Myocyte (in vitro differentiated cells): ENCODE measurements around the gene CRELD2. TPM values are rescaled to one million over a fixed set of nuclear protein-coding genes. Genes with fewer than 3 reads are reported as not detected.

Experiments used
- DNase-seq: peaks from one replicate; pipeline ENCODE4 v3.0.0-alpha.2; 2012; ENCODE audit warnings: low read depth
- total RNA-seq: library from RNA; depleted of rRNA; stranded (reverse); fragments of >200 nt; gene quantifications from 2 replicates; pipeline ENCODE4 v1.2.3, GENCODE V29; 2014

Gene CRELD2
- total RNA-seq, 1 donor from 2014 or later, result 120 TPM

DNA sequence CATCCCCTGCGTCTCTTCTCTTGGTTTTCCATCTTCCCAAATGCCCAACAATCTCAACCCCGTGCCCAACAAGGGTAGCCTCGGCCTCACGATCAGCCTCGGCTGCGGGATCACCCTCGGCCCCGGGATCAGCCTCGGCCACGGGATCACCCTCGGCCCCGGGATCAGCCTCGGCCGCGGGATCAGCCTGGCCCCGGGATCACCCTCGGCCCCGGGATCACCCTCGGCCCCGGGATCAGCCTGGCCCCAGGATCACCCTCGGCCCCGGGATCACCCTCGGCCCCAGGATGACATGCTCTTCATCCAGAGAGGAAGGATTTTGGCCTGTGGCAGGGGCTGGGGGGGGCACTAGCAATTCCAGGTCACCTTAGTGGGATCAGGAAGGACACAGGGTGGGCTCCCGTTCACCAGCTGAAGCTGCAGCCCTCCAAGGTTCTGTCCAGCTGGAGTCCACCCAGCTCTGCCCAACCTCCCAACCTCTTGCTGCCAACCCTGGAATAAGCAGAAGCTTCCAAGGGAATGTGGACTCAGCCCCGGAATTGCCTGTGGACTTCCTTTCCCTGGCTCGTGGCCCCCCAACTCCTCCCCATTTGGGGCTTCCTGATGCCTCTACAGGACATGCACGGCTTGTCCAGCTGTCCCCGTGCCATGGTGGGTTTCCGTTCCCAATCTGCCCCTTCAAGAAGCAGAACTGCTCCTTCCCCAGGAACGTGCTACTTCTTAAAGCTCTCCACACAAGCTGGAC lies 6.4 kb upstream of the CRELD2 start:
- no peak for DNase-seq

DNA sequence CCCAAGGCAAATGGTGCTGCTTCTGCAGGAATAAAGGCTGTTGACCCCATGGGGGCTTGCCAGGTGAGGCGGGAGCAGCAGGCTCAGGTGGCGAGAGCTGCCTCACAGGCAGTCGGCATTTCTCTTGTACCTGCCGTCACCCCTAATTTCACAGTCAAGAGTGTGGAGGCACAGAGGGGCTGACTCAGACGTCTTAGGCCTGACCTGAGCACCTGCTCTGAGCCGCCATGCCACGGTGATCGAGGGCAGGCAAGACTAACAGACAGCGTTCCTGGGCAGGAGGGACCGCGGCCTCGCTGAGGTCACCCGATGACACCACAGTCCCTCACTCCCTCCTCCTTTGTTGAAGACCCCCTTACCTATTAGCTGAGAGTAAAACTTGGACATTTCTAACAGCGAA lies 5.4 kb upstream of the CRELD2 start:
- no peak for DNase-seq

DNA sequence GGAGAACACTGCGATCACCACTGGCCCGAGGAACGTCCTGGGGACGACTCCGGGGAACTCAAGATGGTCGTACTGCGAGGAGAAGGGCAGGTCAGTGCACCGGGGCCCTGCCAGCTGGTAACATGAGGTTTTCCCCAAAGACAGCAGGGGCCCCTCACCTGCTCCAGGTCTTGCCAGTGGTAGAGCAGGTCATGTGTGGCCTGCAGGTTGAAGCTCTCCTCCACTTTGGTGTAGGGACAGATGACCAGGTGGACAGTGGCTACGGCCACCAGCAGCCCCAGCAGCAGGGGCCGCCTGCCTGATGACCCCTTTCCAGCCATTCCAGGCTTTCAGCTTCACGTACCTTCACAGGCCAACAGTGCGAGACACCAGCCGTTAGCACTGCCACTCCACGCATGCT lies 5.0 kb upstream of the CRELD2 start:
- no peak for DNase-seq

DNA sequence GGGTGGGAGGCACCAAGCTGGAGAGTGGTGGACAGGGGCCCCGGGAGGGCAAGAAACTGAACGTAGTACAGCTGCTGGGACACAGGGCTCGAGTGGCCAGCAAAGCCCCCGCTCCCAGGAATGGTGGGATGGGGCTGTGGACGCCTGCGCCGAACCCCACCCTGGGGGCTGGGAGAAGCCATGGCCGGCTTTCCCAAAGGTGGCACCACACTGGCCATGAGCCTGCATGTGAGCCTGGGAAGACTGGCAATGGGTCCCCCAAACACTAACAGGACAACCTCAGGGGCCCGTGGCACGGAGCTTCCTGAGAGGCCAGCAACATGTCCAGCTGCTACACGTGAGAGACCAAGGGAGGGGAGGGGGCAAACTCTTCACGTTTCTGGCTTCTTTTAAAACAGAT lies 4.2 kb upstream of the CRELD2 start:
- DNase-seq, result no peak

GRCh38 chr22:49915610-49916009 lies 2.8 kb upstream of the CRELD2 start:
- DNase-seq, result no peak

DNA sequence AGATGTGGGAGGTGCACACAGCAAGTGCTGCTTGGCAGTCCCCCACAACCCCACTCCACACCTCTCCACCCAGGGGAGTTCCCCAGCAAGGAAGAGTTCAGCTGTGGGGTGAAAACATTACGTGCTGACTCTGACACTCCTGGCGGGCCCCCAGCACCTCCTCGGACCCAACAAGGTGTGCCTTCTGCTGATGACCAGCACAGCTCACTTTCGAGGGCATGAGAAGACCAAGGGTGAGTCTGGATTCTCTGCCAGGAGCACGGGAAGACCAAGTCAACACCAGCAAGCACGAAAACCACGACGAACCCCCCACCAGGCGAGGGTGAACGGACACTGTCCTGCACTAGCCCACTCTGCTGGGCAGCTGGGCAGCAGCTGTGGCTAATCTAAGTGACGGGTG lies 1.6 kb upstream of the CRELD2 start:
- DNase-seq, result no peak

DNA sequence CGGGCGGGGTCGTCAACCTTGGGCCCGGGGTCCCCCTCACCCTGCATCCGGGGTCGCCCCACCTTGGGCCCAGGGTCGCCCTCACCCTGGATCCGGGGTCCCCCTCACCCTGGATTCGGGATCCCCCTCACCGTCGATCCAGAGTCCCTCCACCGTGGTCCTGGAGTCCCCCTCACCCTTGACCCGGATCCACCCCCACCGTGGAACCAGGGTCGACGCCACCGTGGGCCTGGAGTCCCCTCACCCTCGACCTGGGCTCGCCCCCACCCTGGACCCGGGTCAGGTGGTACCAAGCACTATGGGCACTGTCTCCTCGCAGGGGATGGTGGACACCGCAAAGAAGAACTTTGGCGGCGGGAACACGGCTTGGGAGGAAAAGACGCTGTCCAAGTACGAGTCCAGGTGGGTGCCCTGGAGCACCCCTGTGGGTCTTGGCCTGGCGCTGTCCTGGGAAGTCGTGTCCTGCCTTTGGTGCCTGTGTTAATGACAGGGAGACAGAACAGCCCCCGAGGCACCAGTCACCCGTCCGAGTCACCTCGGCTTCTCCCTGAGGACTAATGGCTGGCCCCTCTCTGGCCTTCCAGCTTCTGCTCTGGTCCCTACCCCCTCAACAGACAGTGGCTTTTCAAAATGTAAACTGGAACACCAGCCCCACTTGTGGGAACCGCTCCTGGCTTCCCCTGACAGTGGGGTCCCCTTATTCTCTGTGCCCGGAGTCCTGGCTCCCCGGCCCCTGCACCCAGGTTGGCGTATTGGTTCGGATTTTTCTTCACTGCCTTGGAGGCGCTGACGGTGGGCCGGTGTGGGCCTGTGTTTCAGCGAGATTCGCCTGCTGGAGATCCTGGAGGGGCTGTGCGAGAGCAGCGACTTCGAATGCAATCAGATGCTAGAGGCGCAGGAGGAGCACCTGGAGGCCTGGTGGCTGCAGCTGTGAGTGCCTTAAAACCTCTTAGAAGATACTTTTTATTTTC lies 762 bp downstream of the CRELD2 start:
- no peak for DNase-seq

- DNase-seq, result no peak
Measured at GRCh38 chr22:49920859-49921258, 2.4 kb downstream of the CRELD2 start.

GRCh38 chr22:49921508-49922278 lies 3.3 kb downstream of the CRELD2 start:
- DNase-seq, result no peak

- no peak for DNase-seq
Measured at GRCh38 chr22:49922484-49922883, 4.0 kb downstream of the CRELD2 start.

GRCh38 chr22:49922926-49923325 lies 4.5 kb downstream of the CRELD2 start:
- DNase-seq, result no peak

- no peak for DNase-seq
Measured at GRCh38 chr22:49923445-49923844, 5.0 kb downstream of the CRELD2 start.

DNA sequence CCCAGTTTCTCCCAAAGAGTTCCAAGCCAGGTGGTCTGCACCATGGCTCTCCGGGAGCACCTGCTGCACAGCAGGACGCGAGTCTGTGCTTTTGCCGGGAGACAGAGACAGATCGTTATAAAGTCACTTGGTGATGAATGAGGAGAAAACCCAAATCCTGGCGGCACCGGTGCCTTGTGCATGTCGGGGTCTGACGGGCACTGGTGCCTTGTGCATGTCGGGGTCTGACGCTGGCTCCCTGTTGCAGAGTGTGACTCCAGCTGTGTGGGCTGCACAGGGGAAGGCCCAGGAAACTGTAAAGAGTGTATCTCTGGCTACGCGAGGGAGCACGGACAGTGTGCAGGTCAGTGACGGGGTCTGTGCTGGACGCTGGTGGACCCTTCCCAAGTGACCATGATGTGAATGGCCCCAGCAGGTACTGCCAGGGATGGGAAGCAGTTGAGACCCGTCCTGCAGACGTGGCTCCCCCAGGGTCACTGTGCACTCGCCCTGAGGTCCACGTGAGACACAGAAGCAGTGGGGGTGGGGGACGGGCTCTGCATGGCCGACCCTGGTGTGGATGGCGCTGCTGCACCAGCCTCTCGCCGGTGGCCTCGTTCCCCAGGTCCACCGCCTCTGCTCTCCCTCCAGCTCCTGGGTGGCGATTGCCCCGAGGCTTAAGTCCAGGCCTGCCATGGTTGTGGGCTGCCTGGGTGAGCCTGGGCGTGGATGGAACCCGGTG lies 5.8 kb downstream of the CRELD2 start:
- DNase-seq, result no peak

DNA sequence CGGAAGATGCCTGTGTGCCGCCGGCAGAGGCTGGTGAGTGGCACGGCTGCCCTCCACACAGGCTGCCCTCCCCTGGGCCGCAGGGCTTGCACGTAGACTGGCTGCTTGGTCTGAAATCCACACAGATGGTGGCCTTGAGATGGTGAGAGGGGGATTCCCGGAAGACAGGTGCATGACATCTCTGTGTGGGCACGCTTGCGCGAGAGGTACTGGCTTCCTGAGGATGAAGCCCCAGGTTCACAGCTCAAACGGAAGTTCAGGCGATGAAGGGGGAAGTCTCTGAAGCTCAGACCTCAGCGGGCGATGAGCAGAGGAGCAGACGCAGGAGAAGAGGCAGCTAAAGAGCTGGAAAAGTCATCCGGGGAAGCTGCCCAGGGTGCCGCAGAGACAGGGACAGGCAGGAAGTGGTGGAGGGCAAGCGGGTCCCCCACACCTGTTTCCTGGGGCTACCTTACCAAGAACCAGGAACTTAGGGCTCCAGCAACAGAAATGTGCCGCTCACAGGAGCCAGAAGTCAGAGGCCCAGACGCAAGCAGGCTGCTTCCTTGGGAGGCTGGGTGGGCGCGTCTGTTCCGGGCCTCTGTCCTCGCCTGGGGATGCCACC lies 7.2 kb downstream of the CRELD2 start:
- DNase-seq, result no peak

GRCh38 chr22:49926916-49927315 lies 8.5 kb downstream of the CRELD2 start:
- DNase-seq, result no peak

GRCh38 chr22:49927483-49928184 lies 9.2 kb downstream of the CRELD2 start:
- no peak for DNase-seq

- no peak for DNase-seq
Measured at GRCh38 chr22:49928185-49928495, 9.7 kb downstream of the CRELD2 start.

DNA sequence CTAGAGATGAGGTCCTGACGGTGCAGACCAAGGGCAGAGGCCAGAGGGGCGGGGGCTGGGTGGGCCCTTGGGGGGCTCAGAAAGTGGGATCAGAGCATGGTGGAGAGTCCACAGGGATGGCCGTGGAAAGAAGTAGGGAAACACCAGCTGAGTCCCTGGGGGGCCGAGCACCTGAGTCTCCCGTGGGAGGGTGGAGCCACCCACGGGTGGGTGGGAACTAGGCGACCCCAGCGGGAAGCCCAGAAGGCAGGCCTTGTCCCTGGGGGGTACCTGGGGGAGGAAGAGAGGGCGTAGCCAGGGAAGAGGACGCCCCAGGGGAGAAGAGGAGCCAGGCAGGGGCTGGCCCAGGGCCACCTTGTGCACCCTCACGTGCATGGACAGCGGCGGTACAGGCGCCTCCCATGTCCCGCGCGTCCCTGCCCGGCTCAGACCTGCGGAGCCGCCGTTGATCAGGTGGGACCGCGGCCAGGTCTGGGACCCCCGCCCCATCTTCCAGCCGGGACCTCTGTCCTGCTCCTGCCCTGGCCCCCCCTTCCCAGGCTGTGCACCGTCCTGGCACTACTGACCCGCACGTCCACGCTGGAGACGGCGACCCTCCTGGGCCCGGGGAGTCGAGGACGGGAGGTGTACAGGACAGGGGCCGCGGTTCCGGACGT lies 10.2 kb downstream of the CRELD2 start:
- no peak for DNase-seq

- peak; percentile 24 for DNase-seq
Measured at GRCh38 chr22:49929211-49929979, 11.0 kb downstream of the CRELD2 start.
